ENCODE measurements around the gene SNX25.
"Not testable (repeated sequence)": the region's sequence is repeated elsewhere in the genome, so short reads cannot be mapped to it uniquely, and the experiment has no call there.

Gene SNX25

DNA sequence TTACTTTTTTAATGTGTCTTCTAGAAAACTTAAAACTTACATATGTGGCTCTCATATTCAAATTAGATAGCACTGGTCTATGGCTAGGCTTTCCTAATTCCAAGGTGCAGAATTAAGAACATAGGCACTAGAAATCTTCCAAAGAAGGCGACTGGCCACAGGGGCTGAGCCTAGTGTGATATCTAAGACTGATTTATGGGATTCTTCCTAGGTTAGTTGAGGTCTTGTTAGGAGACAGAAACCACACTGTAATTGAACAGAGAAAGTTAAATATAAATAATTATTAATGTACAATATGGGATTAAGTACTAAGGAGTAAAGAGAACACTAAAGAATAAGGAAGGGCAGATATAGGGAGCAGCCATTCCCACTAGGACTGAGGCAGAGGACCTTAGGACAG lies 48.3 kb downstream of the SNX25 start:
- no peak overlapping the region for H3K27ac ChIP-seq
- DNase-seq (ENCODE audit: low read depth, low spot score) = no peak

DNA sequence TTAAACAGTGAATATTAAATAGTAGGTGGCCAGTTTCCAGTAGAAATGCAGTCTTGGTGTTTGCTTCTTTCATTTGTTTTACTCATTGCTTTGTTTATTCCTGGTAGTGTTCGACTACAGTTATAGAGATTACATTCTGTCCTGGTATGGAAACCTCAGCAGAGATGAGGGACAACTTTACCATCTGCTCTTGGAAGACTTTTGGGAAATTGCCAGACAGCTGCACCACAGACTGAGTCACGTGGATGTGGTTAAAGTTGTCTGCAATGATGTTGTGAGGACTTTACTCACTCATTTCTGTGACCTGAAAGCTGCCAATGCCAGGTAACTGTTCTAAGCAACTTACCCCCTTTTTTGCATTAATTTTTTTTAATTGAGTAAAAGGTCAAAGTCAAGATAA lies 49.3 kb downstream of the SNX25 start:
- DNase-seq (ENCODE audit: low read depth, low spot score); H3K27ac ChIP-seq: not testable (repeated sequence)

DNA sequence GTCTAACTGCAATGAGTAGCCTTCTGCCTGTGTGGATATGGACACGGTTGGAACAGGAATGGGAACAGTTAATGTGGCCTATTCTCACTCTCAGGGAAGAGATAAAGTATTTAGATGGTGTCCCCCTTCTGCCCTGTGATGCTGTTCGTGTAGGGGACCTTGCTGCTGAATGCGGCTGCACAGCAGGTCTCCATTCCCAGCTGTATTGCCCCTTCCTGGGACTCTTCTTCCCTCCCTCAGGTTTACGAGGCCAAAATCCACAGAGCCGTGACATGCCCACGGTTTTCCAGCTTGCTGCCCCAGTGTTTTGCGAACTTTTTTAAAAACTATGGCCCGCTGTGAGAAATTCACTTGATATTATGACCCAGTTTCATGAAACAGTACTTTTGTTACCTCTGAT lies 50.3 kb downstream of the SNX25 start:
- DNase-seq (ENCODE audit: low read depth, low spot score) = no peak
- H3K27ac ChIP-seq = no peak overlapping the region

DNA sequence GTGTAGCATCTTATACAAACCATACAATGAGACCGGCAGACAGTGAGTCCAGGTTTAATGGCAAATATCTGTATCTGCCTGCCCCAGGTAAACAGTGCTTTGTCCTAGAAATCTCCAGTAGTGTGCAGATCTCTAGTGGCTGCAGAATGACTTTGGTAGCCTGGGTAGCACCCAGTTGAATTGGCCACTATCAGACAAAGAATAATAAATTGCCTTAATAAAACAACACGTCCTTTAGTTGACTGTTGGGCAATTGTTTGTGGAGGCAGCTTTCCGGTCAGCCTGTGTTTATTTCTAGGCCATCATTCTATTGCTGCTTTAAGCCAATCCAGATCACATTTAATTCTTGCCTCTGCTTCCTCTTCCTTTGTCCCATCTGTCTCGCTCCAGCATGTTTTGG lies 52.5 kb downstream of the SNX25 start:
- DNase-seq (ENCODE audit: low read depth, low spot score) = no peak
- H3K27ac ChIP-seq = no peak overlapping the region

DNA sequence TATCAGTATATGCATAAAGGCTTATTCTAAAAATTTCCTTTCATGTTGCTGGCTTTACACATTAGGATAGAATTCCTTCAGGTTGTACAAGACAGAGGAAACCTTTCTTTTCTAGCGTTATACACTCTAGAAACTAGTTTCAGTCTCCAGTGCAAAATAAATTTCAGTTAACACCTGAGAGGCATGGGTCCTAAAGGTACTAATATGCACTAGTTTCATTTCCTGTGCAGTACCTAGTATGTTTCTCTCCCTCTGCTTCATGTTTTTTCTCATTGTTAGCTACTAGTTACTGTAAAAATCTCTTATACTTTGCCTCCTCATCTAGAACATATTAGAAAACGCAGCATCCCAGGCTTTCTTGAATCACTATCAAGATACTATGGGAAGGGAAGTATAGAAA lies 54.0 kb downstream of the SNX25 start:
- no peak for DNase-seq (ENCODE audit: low read depth, low spot score)

DNA sequence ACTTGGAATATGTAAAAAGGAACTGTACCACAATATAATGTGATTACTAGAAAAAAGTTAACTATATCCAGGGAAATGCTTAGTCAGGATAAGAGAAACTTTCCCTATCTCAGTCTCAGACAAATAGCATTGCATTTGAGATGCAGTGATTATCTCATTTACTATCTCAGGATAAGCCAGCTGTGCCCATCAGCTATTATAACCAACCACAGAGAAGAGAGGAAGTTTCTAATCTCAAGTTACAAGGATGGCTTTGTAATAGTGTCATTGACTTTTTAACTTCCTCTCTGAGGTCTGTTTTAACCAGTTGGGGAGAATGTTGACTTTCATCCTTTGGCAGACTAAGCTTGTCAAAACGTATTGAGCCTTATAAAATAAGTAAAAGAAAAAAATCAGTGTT lies 56.5 kb downstream of the SNX25 start:
- no peak overlapping the region for H3K27ac ChIP-seq
- DNase-seq (ENCODE audit: low read depth, low spot score) = no peak

More for the DNA sequence above, 54.0 kb downstream of the SNX25 start:
- H3K27ac ChIP-seq = no peak overlapping the region

DNA sequence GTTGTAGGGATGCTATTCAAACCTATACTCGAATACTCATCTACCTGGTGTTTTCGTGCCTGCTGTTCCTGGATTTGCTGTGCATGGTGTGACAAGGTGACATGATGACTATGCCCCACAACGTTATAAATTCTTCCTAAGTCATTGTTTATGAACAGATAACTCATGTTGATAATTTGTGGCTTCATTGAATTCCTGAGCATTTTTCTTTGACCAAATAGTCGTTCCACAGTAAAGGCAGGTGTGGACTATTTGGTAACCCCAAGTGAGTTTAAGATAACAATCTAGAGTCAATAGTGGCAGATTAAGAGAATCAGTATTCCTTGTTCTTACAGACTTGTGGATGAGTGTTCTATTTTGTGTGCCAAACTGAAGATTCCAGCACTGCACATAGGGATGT lies 59.9 kb downstream of the SNX25 start:
- H3K27ac ChIP-seq = no peak overlapping the region
- no peak for DNase-seq (ENCODE audit: low read depth, low spot score)

DNA sequence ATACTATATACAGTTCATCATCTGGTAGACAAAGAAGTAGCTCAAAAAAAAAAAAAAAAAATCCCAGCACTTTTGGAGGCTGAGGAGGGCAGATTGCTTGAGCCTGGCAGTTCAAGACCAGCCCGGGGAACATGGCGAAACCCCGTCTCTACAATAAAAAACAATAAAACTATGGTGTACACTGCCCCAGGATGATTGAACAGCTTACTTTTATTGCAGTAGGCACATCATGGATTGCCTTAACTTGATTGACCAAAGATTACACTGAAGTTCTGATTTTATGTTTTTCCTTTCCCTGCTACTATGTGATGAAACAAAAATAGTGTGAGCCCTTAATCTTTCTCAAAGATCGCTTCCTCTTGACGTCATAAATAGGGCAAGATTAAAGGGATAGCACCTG lies 60.6 kb downstream of the SNX25 start:
- no peak overlapping the region for H3K27ac ChIP-seq
- no peak for DNase-seq (ENCODE audit: low read depth, low spot score)

DNA sequence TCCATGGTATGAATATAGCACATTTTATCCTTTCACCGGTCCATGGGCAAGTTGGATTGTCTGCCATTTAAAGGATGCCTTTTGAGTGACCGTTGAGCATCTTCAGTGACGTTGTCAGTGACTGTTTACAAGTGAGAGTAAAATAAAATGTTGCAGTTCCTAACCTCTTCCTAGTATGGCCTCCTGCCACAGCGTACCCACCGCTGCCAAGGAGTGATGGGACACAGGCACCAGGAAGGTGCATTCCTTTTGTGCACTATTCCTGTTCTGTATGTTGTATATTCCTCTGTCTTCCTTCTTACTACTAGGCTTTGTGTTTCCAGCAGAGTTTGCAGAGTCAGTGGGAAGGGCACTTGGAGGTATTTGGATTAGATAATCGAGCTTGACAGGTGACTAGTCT lies 61.5 kb downstream of the SNX25 start:
- no peak for DNase-seq (ENCODE audit: low read depth, low spot score)
- H3K27ac ChIP-seq = no peak overlapping the region

DNA sequence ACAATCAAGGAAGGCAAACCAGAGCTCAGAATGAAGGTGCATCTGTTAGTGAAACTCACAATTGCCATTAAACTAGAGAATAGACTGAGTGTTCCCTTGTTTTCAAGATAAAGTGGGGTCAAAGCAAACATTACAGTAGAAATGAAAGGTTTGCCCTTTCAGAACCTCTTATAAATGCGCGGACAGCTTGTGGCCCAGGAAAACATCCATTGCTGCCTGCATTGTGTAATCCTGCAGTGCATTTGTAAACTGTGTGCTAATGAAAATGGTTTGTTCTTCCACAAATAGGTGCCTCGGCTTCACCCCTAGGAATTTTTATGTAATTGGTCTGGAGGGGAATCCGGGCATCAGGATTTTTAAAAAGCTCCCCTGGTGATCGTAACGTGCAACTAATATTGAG lies 62.8 kb downstream of the SNX25 start:
- H3K27ac ChIP-seq = no peak overlapping the region
- no peak for DNase-seq (ENCODE audit: low read depth, low spot score)

DNA sequence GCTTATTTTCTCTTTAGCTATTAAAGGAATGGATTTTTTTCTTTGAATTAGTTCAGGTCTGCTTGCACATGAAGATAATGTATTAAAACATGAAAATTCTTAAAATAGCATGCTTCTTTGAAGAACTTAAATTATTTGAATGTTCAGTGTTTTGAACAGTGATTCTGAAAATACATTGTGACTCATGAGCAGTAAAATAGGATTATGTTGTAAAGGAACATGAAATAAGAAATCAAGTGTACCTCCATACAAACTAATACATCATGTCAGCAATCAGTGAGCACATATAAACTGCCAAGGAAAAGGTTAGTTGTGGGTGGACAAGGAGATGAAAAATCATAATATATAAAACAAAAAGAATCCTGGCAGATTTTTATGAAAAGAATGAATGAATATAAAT lies 66.1 kb downstream of the SNX25 start:
- no peak for DNase-seq (ENCODE audit: low read depth, low spot score)
- H3K27ac ChIP-seq = no peak overlapping the region

DNA sequence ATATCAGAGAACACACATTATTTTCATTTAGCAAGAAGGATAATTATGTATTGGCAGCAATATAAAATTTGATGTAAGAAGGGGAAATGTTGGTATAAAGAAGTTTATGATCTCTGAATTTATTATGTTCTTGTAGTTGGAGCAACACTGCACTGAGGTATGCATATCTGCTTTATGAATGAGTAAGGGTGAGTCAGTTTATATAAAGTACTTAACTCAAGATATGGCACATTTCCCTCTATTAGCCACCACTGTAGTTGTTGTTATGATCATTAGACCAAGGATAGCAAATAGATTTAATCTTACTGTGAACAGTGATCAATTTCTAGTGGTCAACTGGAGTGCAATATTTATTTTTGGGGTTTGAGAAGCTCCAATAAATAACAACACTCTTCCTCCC lies 66.6 kb downstream of the SNX25 start:
- DNase-seq (ENCODE audit: low read depth, low spot score) = no peak
- H3K27ac ChIP-seq = no peak overlapping the region

DNA sequence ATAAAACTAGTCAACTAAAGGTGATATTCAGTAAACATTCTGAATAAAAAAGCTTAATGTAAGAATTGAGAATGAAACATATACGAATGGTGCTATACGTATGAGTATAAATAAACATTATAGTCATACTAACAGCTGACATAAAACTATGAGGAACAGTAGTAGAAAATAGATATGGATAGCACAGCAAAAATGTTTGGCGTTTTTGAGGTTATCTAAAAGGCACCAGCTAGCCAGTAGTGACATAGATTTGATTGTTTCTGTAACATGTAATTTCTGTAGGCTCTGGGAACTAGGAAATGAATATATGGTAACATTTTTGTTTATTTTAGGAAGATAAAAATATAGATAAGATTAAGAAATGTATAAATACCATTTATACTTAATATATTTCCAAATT lies 69.3 kb downstream of the SNX25 start:
- no peak overlapping the region for H3K27ac ChIP-seq

DNA sequence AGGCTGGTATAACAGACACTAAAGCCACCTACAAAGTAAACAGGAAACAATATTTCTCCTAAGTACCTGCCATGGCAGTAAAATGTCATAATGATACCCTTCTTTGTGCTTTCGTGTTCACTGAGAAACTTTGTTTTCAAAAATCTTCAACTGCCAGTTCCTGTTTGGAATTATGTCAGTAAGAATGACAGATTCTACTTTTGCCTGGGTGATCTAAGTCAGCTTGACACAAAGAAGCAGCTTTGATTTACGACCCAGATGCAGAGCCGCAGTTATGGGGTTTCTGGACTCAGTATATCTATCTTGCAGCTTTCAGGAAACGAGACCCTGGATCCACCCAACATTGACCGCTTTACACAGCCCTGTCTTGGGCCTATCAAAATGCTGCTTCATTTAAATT lies 71.2 kb downstream of the SNX25 start:
- H3K27ac ChIP-seq = no peak overlapping the region
- no peak for DNase-seq (ENCODE audit: low read depth, low spot score)

More for the DNA sequence above, 69.3 kb downstream of the SNX25 start:
- DNase-seq (ENCODE audit: low read depth, low spot score) = no peak

DNA sequence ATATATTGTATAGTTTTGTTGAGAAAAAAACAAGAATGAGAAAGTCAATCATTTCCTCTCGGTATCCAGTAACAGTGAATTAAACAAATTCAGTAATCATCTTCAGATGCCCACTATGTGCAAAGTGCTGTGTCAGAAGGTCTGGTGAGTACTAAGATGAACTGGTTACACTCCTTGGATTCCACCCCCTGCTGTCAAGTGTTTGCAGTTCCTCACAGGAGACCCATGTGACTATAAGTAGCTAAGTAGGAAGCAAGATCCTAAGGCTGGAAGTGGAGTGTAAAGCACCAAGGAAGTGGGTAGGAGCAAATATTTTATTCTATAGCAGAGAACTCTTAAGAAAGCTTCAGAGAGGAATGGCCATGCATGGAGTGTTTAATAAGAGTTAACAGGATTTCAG lies 73.6 kb downstream of the SNX25 start:
- DNase-seq (ENCODE audit: low read depth, low spot score) = no peak

DNA sequence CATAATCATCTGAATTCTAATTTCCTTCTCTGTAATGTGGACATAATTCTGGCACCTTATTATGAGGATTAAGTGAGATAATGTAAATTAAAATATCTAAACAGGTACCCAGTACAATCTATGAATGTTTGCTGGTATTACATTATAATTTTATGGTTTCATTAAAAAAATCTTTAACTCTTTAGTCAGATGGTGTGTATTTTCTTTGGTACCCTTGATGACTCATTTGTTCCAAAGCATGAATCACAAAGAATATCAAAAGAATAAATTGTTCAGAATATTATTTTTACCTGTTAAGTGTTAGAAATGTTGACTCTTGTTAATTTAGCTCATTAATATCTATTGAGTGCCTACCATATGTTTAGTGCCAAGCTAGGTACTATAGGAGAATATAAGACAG lies 74.3 kb downstream of the SNX25 start:
- no peak overlapping the region for H3K27ac ChIP-seq
- DNase-seq (ENCODE audit: low read depth, low spot score) = no peak

More for the DNA sequence above, 73.6 kb downstream of the SNX25 start:
- no peak overlapping the region for H3K27ac ChIP-seq

DNA sequence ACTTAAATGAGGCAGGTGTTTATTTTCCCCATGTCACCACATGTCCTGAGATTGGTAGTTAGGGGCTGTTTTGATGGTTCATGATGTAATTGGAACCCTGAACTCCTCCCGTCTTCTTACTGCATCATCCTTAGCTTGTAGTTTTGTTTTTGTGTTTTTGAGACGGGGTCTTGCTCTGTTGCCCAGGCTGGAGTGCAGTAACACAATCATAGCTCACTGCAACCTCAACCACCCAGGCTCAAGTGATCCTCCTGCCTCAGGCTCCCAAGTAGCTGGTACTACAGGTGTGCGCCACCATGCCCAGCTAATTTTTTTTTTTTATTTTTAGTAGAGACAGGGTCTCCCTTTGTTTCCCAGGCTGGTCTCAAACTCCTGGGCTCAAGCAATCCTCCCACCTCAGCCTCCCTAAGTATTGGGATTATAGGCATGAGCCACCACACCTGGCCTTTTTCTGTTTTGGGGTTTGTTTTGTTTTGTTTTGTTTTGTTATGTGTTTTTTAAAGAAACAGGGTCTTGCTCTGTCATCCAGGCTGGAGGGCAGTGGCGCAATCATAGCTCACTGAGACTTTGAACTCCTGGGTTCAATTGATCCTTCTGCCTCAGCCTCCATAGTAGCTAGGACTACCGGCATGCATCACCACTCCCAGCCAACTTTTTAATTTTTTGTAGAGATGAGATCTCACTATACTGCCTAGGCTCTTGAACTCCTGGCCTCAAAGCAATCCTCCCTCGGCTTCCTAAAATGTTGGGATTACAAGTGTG lies 76.4 kb downstream of the SNX25 start:
- DNase-seq (ENCODE audit: low read depth, low spot score) = no peak
- no peak overlapping the region for H3K27ac ChIP-seq

DNA sequence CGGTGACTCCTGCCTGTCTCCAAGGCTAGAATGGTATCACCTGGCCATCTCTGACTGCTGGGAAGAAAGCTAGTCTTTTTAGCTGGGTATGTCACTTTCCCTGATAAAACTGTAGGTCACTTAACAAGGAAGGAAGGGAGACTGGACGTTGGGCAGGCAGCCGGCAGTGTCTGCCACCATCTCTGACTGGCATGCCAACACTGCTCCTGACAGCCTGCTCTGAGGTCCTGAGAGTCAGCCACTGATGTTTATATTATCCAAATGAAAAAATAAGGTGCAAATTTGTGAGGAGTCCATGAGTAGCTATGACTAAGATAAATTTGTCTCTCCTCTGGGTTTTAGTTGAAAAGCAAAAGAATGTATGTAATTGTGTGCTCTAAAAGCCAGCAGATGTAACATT lies 77.2 kb downstream of the SNX25 start:
- no peak for DNase-seq (ENCODE audit: low read depth, low spot score)
- no peak overlapping the region for H3K27ac ChIP-seq

DNA sequence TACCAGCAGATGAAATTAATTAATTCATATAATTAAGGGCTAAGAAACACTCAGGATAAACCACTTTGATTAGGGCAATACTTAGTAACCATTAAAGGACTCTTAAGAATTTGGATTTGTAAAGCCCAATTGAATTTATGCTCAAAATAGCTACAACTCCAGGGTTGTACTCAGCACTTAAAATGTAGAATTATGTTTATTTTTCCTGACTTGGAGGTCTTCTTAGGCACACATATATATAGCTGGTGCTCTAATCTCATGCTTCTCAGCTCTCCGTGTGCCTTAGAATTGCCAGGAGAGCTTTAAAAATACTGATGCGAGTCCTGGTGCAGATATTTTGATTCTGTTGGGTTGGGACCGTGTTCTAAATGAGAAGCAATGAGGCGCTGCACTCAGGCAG lies 77.6 kb downstream of the SNX25 start:
- no peak for DNase-seq (ENCODE audit: low read depth, low spot score)
- no peak overlapping the region for H3K27ac ChIP-seq

DNA sequence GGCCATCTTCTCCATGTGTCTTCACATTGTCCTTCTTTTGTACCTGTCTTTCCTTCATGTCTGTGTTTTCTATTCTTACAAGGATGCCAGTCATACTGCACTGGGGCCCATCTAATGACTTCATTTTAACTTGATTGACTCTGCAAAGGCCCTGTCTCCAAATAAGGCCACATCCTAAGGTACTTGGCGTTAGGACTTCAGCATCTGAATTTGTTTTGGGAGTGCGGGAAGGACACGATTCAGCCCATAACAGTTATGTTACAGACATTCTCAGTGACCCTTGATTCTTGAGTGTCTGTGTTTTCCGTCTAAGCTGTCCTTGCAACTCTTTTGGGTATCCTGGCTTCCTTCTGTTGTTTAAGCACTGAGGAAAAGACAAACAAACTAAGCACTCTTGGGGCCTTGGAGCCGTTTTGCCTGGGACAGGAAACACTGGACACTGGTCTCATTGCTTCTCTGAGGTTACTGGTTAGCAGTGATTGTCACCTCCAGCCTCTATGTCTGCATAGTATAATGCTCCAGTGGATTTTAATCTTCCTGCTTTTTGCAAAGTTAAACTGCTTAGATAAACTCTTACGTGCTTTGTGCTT lies 80.7 kb downstream of the SNX25 start:
- DNase-seq (ENCODE audit: low read depth, low spot score) = no peak
- H3K27ac ChIP-seq = no peak overlapping the region

DNA sequence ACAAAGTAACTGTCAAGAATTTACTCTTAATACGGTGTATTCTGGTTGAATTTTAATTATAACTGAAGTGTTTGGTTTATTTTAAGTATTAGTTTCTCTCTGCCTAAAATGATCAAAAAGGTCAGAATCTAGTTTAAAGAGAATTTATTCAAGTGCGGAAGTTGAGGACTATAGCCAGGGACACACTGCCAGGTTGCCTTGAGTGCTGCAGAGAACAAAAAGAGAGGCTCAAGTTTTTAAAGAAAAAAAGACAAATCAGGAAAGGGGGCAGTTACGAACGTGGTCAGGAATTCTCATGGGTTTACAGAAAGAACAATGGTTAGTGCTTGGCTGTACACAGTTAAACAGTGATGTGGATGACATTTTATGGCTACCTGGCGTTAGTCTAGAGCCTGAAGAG lies 81.3 kb downstream of the SNX25 start:
- no peak overlapping the region for H3K27ac ChIP-seq
- DNase-seq (ENCODE audit: low read depth, low spot score) = no peak

DNA sequence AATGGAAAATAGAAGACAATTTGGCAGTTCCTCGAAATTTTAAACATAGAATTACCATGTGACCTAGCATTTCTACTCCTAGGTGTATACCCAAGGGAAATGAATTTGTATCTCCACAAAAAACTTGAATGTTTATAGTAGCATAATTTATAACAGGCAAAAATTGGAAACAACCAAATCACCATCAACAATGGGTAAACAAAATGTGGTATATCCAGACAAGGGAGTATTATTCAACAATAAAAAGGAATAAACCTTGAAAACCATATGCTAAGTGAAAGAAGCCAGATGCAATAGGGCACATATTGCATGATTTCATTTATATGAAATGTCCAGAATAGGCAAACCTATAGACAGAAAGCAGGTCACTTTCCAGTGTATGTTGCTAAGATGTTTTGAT lies 83.8 kb downstream of the SNX25 start:
- DNase-seq (ENCODE audit: low read depth, low spot score) = no peak

More for the DNA sequence above, 83.8 kb downstream of the SNX25 start:
- H3K27ac ChIP-seq = no peak overlapping the region

All from epithelial cell of prostate (primary cell).